Activated naive CD8-positive, alpha-beta T cell treated with anti-CD3 and anti-CD28 coated beads, Interleukin-2, amount 50 U/mL, for 24 hours (primary cell): ENCODE measurements around the gene BRD3.
A peak's percentile ranks its signal among the peaks of the same experiment; 100 is the strongest.
"Not testable (repeated sequence)": the region's sequence is repeated elsewhere in the genome, so short reads cannot be mapped to it uniquely, and the experiment has no call there.

ENCODE experiments used
- ATAC-seq: fragments of 150-1000 bp; cut with Tn5 transposase; one replicate; pipeline ENCODE4 v1.10.0; 2021
- DNase-seq: peaks from one replicate; pipeline ENCODE4 v3.0.0; 2021
- H3K27ac Mint-ChIP-seq: one replicate; pipeline ENCODE4 v1.8.0; 2021; ENCODE audit warnings: mild to moderate bottlenecking, mixed read lengths
- H3K27me3 Mint-ChIP-seq: one replicate; pipeline ENCODE4 v1.8.0; 2021; ENCODE audit warnings: mixed read lengths
- H3K36me3 Mint-ChIP-seq: one replicate; pipeline ENCODE4 v1.8.0; 2021; ENCODE audit warnings: low read depth, mixed read lengths
- H3K4me1 Mint-ChIP-seq: one replicate; pipeline ENCODE4 v1.8.0; 2021; ENCODE audit warnings: mixed read lengths
- H3K4me3 Mint-ChIP-seq: one replicate; pipeline ENCODE4 v1.8.0; 2021; ENCODE audit warnings: mild to moderate bottlenecking, moderate library complexity, mixed read lengths
- H3K9me3 Mint-ChIP-seq: one replicate; pipeline ENCODE4 v1.8.0; 2021; ENCODE audit warnings: mixed read lengths

The BRD3 gene

DNA sequence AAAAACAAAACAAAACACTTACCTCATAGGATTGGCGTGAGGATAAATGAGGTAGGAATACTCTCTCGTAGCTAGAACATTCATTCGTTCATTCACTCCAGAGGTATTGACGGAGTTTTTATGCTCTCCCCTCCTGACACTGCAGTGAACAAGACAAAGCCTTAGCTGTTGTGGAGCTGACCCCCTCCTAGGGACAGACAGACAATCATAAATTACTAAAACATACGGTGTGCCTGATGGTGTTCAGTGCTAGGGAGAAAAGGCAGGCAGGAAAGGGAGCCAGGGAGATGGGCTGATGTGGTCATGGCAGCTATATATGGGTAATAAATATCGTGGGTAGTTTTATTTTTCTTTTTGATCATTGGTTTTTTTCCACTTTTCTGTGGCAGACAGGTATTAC, 5.7 kb upstream of the BRD3 start:
- no peak overlapping the region for H3K4me3 Mint-ChIP-seq
- no peak overlapping the region for H3K27ac Mint-ChIP-seq
- H3K9me3 Mint-ChIP-seq: peaks cover 10% of the 10 kb centered on the region
- H3K36me3 Mint-ChIP-seq: peaks cover 5% of the 10 kb centered on the region
- H3K27me3 Mint-ChIP-seq: peaks cover 17% of the 10 kb centered on the region
- ATAC-seq (no peak), DNase-seq (no peak)
- H3K4me1 Mint-ChIP-seq: peaks cover 8% of the 10 kb centered on the region

DNA sequence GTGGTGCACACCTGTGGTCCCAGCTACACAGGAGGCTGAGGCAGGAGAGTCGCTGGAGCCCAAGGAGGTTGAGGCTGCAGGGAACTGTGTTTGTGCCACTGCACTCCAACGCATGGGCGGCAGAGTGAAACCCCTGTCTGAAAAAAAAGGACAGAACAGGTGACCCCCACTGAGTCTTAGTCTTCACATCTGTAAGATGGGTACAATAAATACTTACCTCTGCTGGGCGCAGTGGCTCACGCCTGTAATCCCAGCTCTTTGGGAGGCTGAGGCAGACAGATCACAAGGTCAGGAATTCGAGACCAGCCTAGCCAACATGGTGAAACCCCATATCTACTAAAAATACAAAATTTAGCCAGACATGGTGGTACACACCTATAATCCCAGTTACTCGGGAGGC, 4.9 kb upstream of the BRD3 start:
- not testable (repeated sequence) for H3K4me3 Mint-ChIP-seq, H3K27ac Mint-ChIP-seq, H3K4me1 Mint-ChIP-seq, DNase-seq, ATAC-seq, H3K36me3 Mint-ChIP-seq
- Mint-ChIP-seq H3K27me3 (peaks cover 17% of the 10 kb centered on the region), H3K9me3 (peaks cover 10% of the 10 kb centered on the region)

DNA sequence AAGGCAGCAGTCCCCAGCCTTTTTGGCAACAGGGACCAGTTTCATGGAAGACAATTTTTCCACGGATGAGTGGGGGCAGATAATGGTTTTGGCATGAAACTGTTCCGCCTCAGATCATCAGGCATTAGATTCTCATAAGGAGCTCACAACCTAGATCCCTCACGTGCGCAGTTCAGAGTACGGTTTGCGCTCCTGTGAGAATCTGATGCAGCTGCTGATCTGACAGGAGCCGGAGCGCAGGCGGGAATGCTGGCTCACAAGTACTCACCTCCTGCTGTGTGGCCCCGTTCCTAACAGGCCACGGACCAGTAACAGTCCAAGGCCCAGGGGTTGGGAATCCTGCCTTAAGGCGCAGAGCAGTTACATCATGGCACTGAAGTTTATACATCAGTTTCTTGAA, 3.3 kb upstream of the BRD3 start:
- peaks cover 14% of the 10 kb centered on the region for H3K27me3 Mint-ChIP-seq
- no peak overlapping the region for H3K27ac Mint-ChIP-seq
- H3K9me3 Mint-ChIP-seq: no peaks in the 10 kb centered on the region
- peaks cover 2% of the 10 kb centered on the region for H3K36me3 Mint-ChIP-seq
- ATAC-seq (no peak), DNase-seq (no peak)
- no peak overlapping the region for H3K4me3 Mint-ChIP-seq
- H3K4me1 Mint-ChIP-seq: peaks cover 11% of the 10 kb centered on the region

DNA sequence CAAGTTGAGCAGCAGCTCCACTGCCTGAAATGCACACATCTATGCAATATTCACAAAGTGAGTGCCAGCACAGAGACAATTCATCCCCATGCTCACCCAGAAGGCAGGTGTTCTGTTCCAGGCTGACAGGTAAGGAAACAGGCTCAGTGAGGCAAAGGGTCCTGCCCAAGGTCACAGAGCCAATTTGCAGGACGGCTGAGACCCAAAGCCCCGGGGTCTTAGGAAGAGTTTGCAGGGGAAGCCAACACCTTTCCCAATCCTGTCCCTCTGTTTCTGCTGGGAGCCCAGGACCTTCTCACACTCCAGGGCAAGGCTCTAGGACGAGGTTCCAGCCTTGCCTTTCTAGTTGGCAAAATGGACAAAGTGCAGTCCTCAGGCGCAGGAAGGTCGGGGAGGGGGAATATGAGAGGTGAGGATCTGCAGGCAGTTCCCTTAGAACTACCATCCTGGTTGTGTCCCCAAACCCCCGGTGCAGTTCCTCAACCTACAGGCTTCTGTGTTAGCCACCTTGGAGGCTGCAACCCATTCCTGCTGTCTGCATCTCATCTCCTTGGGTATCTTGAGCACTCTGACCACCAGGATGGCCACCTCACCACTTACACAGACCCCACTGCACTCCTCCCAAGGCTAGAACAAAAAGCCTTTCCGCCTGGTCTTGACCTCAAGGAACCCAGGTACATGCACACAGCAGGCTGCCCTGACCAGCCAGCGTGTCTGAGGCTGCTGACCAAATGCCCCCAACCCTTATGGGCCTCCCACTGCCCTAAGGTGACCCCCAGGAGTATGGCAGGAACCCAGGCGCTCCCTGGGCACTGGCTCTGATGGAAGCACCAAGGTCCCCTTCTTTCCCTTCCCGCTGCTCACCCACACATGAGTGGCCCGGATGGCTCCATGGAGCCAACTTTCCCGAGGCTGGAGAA, 1.9 kb upstream of the BRD3 start:
- Mint-ChIP-seq H3K9me3 (no peaks in the 10 kb centered on the region), H3K27ac (no peak overlapping the region), H3K36me3 (peaks cover 1% of the 10 kb centered on the region), H3K4me3 (peak overlapping the region; percentile 82), H3K27me3 (peaks cover 14% of the 10 kb centered on the region), H3K4me1 (peaks cover 25% of the 10 kb centered on the region)
- no peak for ATAC-seq
- no peak for DNase-seq

DNA sequence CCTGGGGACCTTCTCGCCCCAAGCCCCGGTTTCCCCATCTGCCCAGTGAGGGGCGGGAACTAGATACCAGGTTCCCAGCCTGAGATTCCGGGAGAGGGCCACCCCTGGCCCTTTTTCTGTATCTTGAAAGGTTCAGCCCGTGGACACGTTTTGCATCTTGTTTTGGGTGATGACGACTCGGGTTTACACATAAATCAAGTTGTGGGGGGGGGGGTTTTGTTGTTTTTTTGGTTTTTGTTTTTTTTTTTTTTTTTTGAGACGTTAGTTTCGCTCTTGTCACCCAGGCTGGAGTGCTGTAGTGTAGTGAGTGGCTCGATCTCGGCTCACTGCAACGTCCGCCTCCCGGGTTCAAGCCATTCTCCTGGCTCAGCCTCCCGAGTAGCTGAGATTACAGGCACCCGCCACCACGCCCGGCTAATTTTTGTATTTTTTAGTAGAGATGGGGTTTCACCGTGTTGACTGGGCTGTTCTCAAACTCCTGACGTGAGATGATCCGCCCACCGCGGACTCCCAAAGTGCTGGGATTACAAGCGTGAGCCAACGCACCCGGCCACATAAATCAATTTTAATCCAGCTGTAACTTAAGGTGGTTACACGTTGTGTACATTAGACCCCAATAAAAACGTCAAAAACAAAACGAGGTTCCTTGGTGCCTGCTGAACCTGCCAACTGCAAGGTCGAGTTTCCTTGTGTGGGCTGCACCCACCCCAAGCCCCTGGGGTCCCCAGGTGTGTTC, 1.1 kb upstream of the BRD3 start:
- no peaks in the 10 kb centered on the region for H3K36me3 Mint-ChIP-seq
- DNase-seq (peak; percentile 7), ATAC-seq (no peak)
- H3K27ac Mint-ChIP-seq: peak overlapping the region; percentile 72
- no peaks in the 10 kb centered on the region for H3K9me3 Mint-ChIP-seq
- H3K27me3 Mint-ChIP-seq: peaks cover 12% of the 10 kb centered on the region
- H3K4me1 Mint-ChIP-seq: peaks cover 26% of the 10 kb centered on the region
- H3K4me3 Mint-ChIP-seq: peak overlapping the region; percentile 82

DNA sequence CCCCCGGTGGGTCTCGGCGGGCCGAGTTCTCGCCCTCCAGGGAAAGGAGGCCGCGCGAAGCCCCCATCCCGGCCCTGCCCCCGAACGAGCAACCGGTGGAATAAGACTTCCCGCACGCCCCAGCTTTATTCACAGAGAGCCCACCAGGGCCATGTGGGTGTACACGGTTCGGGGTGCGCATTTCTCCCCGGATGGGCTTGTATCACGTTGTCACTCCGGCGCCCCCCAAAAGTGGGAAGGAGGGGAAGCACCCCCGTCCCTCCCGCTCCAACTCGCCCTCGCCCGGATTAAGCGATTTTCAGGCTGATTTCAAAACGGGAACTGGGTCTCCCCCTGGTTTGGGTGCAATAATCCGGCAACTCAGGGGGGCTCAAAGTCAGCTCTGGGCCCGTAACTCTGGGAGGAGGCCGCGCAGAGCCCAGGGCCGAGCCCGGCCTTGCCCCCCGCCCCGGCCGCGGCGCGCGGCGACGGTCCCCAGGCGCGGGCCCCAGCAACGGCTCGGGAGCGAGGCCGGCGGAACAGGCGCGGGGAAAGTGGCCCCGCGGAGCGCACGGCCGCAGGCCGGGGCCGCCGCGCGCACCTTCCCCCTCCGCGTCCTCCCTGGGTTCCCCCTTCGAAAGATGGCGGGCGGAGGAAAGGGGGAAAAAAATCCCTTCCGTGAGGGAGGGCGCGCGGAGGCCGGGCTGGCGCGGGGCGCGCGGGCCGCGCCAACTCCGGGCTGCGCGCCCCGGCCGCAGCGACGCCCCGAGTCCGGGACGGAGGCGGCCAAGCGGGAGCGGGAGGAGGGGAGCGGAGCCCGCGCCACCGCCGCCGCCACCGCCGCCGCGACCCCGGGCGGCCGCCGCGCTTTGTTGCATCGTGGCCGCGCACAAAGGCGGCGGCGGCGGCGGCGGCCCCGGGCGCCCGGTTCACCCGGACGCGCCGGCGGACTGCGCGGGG, 644 bp downstream of the BRD3 start:
- peaks cover 28% of the 10 kb centered on the region for H3K4me1 Mint-ChIP-seq
- peak overlapping the region; percentile 87 for H3K4me3 Mint-ChIP-seq
- DNase-seq (peak; percentile 49), ATAC-seq (no peak)
- no peaks in the 10 kb centered on the region for H3K9me3 Mint-ChIP-seq
- no peaks in the 10 kb centered on the region for H3K36me3 Mint-ChIP-seq
- peaks cover 12% of the 10 kb centered on the region for H3K27me3 Mint-ChIP-seq
- peak overlapping the region; percentile 88 for H3K27ac Mint-ChIP-seq

DNA sequence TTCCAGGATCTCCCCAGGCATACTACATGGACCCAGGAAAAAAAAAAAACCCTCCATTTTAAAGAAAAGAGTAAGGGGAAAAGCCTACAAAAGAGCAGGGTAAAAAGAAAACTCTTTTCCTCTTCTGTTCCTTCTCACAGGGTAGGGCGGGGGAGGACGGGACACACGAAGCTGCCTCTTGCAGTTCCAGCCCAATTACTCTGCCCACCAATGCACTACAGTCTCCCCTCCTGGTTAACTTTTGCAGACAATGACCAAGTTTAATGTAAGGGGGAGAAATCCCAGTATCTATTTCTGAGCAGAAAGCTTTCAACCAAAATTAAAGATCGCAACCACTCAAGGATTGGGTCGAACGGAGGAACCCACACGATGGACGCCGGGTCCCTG, 1.3 kb downstream of the BRD3 start:
- H3K36me3 Mint-ChIP-seq: no peaks in the 10 kb centered on the region
- peaks cover 12% of the 10 kb centered on the region for H3K27me3 Mint-ChIP-seq
- ATAC-seq: no peak
- no peaks in the 10 kb centered on the region for H3K9me3 Mint-ChIP-seq
- peak overlapping the region; percentile 87 for H3K4me3 Mint-ChIP-seq
- peak; percentile 17 for DNase-seq
- peaks cover 28% of the 10 kb centered on the region for H3K4me1 Mint-ChIP-seq
- peak overlapping the region; percentile 88 for H3K27ac Mint-ChIP-seq

DNA sequence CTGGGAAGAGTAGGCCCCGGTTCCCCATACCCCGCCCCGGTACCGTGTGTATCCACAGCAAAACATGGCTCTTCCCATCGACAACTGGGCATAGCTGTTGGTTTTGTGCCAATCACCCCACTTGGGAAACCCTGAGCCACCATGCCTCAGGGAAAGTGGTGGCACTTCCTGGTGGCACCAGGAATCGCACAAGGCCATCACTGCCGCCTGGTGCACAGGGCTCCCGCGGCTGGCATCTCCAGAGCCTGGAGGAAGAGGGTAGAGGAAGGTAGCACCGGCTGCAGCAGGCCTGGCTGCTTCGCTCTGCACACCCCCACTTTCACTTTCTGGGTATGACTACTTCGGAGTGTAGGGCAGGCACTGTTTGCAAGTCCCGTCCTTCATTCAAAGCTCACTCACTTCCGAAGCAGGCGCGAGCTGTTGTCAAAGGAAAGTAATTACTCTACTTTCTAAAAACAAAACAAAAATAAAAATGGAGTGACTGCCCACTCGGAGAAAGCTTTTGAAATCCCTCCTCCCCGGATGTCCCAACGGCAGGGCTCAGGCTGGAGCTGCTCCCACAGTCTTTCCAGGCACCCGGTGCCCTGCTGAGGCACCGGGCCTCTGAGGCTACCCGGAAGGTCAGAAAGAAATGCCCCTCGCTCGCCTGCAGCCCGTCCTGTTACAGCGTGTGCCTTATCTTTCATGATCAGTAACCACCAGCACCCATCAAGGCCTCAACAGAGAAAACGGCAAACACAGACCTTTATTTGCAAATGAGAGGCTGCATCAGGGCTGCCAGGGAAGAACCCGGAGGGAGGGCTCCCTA, 2.0 kb downstream of the BRD3 start:
- DNase-seq: peak; percentile 64
- Mint-ChIP-seq H3K9me3 (no peaks in the 10 kb centered on the region), H3K4me1 (peaks cover 32% of the 10 kb centered on the region), H3K27me3 (peaks cover 10% of the 10 kb centered on the region), H3K27ac (peak overlapping the region; percentile 88), H3K4me3 (peak overlapping the region; percentile 87), H3K36me3 (no peaks in the 10 kb centered on the region)
- ATAC-seq: peak; percentile 61

DNA sequence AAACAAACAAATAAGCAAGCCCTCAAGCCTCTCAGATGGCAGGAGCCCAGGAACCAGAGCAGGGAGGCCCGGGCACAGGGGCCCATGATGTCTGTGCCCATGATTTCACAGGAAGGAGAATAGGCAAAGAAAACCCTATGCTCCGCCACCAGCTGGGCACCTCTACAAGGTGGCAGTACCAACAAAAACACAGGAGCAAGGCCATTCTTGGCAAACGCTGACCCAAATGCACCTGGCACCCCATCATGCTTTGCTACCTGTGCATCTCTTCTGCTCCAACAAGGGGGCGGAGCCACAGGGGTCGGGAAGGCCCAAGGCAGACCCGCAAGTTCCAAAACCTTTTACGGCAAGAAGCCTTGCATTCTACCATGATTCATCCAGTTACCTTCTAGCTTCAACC, 3.1 kb downstream of the BRD3 start:
- no peaks in the 10 kb centered on the region for H3K36me3 Mint-ChIP-seq
- H3K9me3 Mint-ChIP-seq: no peaks in the 10 kb centered on the region
- H3K4me1 Mint-ChIP-seq: peaks cover 41% of the 10 kb centered on the region

DNA sequence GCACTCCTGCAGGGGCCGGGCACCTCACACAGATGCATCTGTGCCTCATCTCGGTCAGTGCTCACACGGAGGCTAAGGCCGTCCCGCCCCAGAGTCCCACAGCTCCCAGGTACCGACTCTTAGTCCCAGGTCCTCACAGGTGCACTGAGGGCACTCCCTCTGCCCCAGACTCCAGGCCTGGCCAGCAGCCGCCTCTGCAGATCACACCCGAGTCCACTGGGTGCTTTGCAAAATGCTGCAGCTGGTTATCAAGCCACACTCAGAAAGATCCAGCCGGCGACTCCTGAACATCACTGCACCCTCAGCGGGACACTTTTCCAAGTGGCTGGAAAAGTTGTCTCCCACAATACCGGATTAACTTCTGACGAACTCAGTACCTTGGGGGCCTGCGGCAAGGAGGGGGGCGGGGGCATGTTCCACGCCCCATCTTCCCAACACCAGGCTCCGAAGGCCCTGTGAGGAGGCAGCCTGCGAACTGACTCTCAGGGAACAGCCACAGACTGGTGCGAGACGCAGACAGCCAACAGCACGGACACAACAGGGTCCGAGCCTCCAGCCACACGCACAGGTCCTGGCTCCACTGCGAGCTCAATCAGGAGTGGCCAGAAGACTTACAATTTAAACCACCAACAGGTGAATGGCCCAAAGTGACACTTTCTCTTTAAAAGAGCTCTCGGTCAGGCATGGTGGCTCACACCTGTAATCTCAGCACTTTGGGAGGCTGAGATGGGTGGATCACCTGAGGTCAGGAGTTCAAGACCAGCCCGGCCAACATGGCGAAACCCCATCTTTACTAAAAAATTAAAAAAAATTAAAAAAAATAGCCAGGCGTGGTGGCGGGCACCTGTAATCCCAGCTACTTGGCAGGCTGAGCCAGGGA, 4.0 kb downstream of the BRD3 start:
- DNase-seq (no peak), ATAC-seq (no peak)
- H3K27me3 Mint-ChIP-seq: no peaks in the 10 kb centered on the region
- peaks cover 41% of the 10 kb centered on the region for H3K4me1 Mint-ChIP-seq
- no peak overlapping the region for H3K27ac Mint-ChIP-seq
- no peaks in the 10 kb centered on the region for H3K9me3 Mint-ChIP-seq
- no peak overlapping the region for H3K4me3 Mint-ChIP-seq
- H3K36me3 Mint-ChIP-seq: no peaks in the 10 kb centered on the region

More for the DNA sequence above, 3.1 kb downstream of the BRD3 start:
- DNase-seq: no peak
- peak overlapping the region; percentile 87 for H3K4me3 Mint-ChIP-seq
- H3K27ac Mint-ChIP-seq: no peak overlapping the region
- H3K27me3 Mint-ChIP-seq: peaks cover under 1% of the 10 kb centered on the region
- ATAC-seq: no peak

DNA sequence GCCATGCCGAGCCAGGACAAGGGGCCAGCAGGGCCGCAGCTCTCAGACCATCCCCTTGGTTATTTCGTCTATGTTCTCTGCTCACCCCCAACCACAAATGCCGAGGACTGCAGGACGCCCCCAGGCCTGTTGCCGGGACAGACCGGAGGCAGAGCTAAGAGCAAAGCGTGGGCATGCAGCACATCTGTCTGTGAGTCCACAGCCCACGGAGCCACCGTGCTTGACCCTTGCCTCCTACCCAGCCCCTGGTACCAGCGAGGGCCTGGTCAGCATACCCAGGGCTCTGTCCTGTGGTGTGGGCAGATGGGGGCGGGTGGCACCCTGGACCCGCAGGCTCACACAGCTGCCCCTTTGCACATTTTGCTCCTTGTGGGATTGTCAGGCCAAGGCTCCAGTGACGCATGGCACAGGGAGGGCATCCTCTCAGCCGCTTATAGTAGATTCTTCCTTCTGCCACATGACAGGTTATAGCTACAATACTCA, 4.7 kb downstream of the BRD3 start:
- no peaks in the 10 kb centered on the region for H3K36me3 Mint-ChIP-seq
- no peaks in the 10 kb centered on the region for H3K9me3 Mint-ChIP-seq
- no peak overlapping the region for H3K27ac Mint-ChIP-seq
- no peak for DNase-seq
- peaks cover 43% of the 10 kb centered on the region for H3K4me1 Mint-ChIP-seq
- no peak for ATAC-seq
- H3K4me3 Mint-ChIP-seq: no peak overlapping the region
- no peaks in the 10 kb centered on the region for H3K27me3 Mint-ChIP-seq

DNA sequence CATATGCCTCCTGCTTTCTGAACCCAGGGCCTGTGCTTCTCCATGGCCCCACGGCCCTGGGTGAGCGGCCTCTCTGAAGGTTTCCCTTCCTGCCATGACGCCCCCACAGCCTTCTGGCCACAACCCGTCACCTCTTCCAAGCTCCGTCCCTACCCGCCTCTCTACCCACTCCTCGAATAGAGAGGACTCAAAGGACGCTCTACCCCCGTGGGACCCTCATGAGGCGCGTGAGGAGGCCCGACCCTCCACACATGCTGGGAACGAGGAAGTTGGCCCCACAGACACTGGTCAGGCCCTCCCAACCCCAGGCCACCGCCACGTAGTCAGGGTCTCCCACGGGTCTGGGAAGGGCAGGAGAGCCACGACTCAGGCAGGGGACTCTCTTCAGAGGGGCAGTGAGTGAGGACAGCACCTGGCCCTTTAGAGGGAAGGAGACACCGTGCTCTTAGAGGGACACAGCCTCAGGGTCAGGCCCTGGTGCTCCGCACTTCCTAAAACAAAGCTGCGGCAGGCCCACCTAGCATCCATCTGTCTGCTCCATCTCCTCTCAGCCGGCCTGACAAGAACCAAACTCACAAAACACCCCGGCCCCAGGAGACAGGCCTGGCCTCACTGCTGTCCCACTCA, 5.3 kb downstream of the BRD3 start:
- Mint-ChIP-seq H3K27me3 (no peaks in the 10 kb centered on the region), H3K36me3 (no peaks in the 10 kb centered on the region), H3K4me1 (peaks cover 43% of the 10 kb centered on the region), H3K27ac (no peak overlapping the region), H3K4me3 (no peak overlapping the region), H3K9me3 (no peaks in the 10 kb centered on the region)
- ATAC-seq (no peak), DNase-seq (no peak)
